Cardiac muscle cell (in vitro differentiated cells and primary cell): ENCODE results near the gene NBAS. TPM values are rescaled to one million over a fixed set of nuclear protein-coding genes. Genes with fewer than 3 reads are reported as not detected.

Experiments
- DNase-seq, 2 donors: peaks; one replicate each; pipeline versions ENCODE4 v3.0.0 to v3.0.0-alpha.2; 2010 to 2017; ENCODE audit warnings: low read depth in 1 of 2, low spot score in 1 of 2
- H3K27ac ChIP-seq: fragments of 200-600 bp; sonication (generic); 2 replicates; pipeline ENCODE4 v1.5.1; 2016
- H3K27me3 ChIP-seq: fragments of 200-600 bp; sonication (generic); 2 replicates; pipeline ENCODE4 v1.6.0; 2016; ENCODE audit warnings: control low read depth
- H3K36me3 ChIP-seq: fragments of 200-600 bp; sonication (generic); 2 replicates; pipeline ENCODE4 v1.5.1; 2016; ENCODE audit warnings: control low read depth
- H3K4me1 ChIP-seq: fragments of 200-600 bp; sonication (generic); 2 replicates; pipeline ENCODE4 v1.8.1; 2017; ENCODE audit warnings: low read depth, mild to moderate bottlenecking, mixed run types
- H3K4me3 ChIP-seq: fragments of 200-600 bp; sonication (generic); 2 replicates; pipeline ENCODE4 v1.5.1; 2016; ENCODE audit warnings: mild to moderate bottlenecking
- H3K9me3 ChIP-seq: fragments of 200-600 bp; sonication (generic); 2 replicates; pipeline ENCODE4 v1.5.1; 2017; ENCODE audit warnings: low read depth, mild to moderate bottlenecking, control low read depth
- polyA plus RNA-seq: library from polyadenylated mRNA; unstranded; fragments of >200 nt; fragmentation: Nextera tagmentation; extraction: Ambion mirVana; gene quantifications from 2 replicates; pipeline ENCODE4 v1.2.1, GENCODE V29; 2016
- total RNA-seq: library from RNA; depleted of rRNA; stranded (reverse); fragments of >200 nt; gene quantifications from 2 replicates; pipeline ENCODE4 v1.2.3, GENCODE V29; 2016
- TF ChIP-seq, protein P1 (sequence below): IDR thresholded peaks from 2 replicates; pipeline ENCODE4 v1.5.1; 2012; ENCODE audit warnings: low read depth, mild to moderate bottlenecking, low read length

NBAS gene
- total and polyA plus RNA-seq, 2 experiments from 2014 or later = 32.4 to 74.8 TPM

GRCh38 chr2:15595342-15595905 lies 34.3 kb upstream of the NBAS start:
- no peaks in the 10 kb centered on the region for H3K27me3 ChIP-seq
- peaks cover 52% of the 10 kb centered on the region for H3K36me3 ChIP-seq
- DNase-seq = no peak
- H3K4me3 ChIP-seq = no peak overlapping the region
- peaks cover 23% of the 10 kb centered on the region for H3K4me1 ChIP-seq
- H3K9me3 ChIP-seq = no peaks in the 10 kb centered on the region
- TF ChIP-seq, protein P1, sequence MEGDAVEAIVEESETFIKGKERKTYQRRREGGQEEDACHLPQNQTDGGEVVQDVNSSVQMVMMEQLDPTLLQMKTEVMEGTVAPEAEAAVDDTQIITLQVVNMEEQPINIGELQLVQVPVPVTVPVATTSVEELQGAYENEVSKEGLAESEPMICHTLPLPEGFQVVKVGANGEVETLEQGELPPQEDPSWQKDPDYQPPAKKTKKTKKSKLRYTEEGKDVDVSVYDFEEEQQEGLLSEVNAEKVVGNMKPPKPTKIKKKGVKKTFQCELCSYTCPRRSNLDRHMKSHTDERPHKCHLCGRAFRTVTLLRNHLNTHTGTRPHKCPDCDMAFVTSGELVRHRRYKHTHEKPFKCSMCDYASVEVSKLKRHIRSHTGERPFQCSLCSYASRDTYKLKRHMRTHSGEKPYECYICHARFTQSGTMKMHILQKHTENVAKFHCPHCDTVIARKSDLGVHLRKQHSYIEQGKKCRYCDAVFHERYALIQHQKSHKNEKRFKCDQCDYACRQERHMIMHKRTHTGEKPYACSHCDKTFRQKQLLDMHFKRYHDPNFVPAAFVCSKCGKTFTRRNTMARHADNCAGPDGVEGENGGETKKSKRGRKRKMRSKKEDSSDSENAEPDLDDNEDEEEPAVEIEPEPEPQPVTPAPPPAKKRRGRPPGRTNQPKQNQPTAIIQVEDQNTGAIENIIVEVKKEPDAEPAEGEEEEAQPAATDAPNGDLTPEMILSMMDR = no peak
- no peak overlapping the region for H3K27ac ChIP-seq

DNA sequence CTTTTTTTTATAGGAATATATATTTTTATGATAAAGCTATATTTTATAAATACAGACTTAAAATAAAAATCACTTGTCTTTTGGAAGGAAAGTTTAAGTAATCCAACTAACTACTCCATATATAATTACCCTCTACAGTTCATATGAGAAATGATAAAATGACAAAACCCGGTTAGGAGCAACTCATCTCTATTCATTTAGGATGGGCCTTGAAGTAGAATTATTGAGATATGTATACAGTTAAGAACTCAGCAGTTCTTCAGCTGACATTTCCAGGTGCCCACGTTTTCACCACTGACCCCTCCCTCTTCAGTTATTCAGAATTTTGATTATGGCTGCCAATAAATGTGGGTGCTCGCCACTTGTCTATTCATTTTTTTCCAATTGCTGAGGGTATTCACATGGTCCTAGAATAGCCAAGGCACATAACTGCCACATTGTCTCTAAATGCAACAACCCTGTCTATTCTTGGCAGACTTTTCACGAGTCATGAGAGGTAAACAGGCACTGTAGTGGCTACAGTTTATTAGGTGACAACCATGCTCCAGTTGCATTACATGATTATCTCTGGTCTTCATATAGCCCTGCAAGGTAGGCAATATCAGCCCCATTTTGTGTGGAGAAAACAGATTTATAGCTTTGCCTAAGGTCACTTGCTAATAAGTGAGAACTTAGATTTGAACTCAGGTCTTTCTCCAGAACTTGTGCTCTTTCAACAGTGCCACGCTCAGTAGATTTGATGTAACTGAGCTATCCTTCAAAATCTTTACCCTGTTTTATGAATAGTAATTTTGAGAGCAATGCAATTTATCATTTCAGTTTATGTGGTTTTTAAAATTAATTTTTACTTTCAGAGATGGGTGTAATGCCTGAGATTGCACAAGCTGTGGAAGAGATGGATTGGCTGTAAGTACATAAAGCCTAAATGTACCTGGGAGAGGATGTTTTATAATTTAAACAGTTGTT lies 33.4 kb upstream of the NBAS start:
- peaks cover 43% of the 10 kb centered on the region for H3K36me3 ChIP-seq

DNA sequence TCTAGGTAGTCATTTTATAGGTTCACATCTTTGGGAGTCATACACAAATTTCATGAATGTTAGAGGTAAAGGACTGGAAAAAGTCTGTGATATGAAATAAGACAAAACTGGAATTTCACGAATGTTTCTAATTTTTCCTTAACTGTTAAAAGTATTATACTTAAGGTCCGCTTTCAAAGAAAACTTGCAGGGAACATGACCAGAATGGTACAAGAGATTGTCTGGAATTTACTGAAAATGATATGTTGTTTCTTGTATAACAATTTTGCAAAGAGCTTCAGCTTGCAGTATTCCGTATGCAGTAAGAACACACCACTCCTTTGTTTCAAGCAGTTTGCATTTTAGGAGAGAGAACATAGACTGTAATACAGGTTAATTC lies 32.2 kb upstream of the NBAS start:
- peak overlapping the region; percentile 55 for H3K4me3 ChIP-seq

More for the DNA sequence above, 33.4 kb upstream of the NBAS start:
- no peaks in the 10 kb centered on the region for H3K9me3 ChIP-seq
- no peak for DNase-seq
- TF ChIP-seq, protein P1 = no peak
- H3K27ac ChIP-seq = peak overlapping the region; percentile 3
- peaks cover 23% of the 10 kb centered on the region for H3K4me1 ChIP-seq
- H3K4me3 ChIP-seq = no peak overlapping the region
- no peaks in the 10 kb centered on the region for H3K27me3 ChIP-seq

DNA sequence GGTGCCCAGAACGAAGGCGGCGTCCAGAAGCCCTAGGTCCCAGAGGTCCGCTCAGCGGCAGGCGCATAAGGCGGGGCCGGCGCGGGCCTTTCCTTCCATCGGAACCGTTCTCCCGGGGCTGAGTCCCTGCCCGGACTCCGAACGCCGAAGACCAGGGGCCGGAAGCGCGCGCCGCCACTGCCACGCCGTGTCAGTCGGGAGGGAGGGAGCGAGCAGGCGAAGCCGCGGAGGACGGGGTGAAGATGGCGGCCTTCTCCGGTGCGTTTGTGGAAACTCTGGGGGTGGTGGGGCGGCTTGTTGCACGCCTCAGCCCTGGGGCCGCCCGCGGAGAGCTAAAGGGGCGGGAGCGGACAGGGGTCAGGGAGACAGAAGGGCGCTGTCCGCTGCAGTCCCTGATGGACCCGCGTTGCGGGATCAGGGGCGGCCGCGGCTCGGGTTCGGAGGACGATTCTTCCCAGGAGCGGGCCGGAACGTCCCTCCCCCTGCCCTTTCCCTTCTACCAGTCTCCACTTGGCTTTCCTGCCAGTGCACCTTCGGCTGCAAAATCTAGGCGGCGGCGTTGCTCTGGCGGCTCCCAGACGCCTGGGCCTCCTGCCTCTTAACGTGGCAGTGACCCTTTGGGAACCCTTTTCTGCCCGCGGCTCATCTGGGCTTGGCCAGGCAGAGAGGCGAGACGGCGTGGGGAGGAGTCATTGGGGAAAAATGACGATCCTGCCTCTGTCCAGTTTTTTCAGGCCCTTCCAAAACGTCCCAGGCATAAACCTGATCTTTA lies 30.7 kb upstream of the NBAS start, which contains the start of gene DDX1:
TSS of gene DDX1 (plus strand) at position 177 of the 772 bp plus-strand sequence. CDS start at position 243, 66 bp downstream.
- H3K4me1 ChIP-seq = peaks cover 23% of the 10 kb centered on the region
- TF ChIP-seq, protein P1 = no peak
- no peaks in the 10 kb centered on the region for H3K27me3 ChIP-seq
- peak within 1 kb of the TSS; percentile 94 for H3K27ac ChIP-seq
- H3K4me3 ChIP-seq = peak within 1 kb of the TSS; percentile 55
- peaks cover 18% of the 10 kb centered on the region for H3K36me3 ChIP-seq
- peak; percentile 92 to 93 for DNase-seq
- no peaks in the 10 kb centered on the region for H3K9me3 ChIP-seq

More for the DNA sequence above, 32.2 kb upstream of the NBAS start:
- Histone ChIP-seq H3K4me1 (peaks cover 23% of the 10 kb centered on the region), H3K9me3 (no peaks in the 10 kb centered on the region), H3K27ac (no peak overlapping the region), H3K27me3 (no peaks in the 10 kb centered on the region), H3K36me3 (peaks cover 32% of the 10 kb centered on the region)
- TF ChIP-seq, protein P1 = no peak
- no peak for DNase-seq

DNA sequence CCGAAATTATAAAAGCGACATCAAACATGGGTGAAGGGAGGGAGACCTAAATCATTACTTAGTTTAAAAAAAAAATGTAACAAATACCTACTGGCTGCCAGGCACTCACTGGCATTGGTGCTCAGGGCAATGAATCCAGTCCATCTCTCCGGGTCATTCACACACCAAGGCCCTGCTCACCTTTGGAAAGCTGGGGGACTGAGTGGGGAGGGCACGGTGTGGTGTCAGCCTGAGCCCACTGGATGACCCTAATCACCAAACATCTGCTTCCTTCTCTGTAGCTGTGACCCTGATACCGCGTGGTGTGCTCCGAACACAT lies 30.2 kb upstream of the NBAS start:
- H3K4me3 ChIP-seq = peak overlapping the region; percentile 55
- no peak for DNase-seq
- H3K27me3 ChIP-seq = no peaks in the 10 kb centered on the region
- peaks cover 13% of the 10 kb centered on the region for H3K36me3 ChIP-seq
- TF ChIP-seq, protein P1 = no peak
- H3K9me3 ChIP-seq = no peaks in the 10 kb centered on the region
- peak overlapping the region; percentile 94 for H3K27ac ChIP-seq
- H3K4me1 ChIP-seq = peaks cover 23% of the 10 kb centered on the region
